Tracheal epithelial cell (primary cell): ENCODE measurements around the gene NDUFB4. TPM values are rescaled to one million over a fixed set of nuclear protein-coding genes. Genes with fewer than 3 reads are reported as not detected.

Source experiments
- total RNA-seq: library from RNA; depleted of rRNA; stranded (reverse); fragments of >200 nt; gene quantifications from 2 replicates; pipeline ENCODE4 v1.2.1, GENCODE V29; 2014

NDUFB4 gene
- total RNA-seq = 23.4 and 26.7 TPM in 2 replicates

GRCh38 chr3:120596116-120596852 lies at the start of gene NDUFB4:
NDUFB4 (plus strand) TSS chr3:120596336; CDS start chr3:120596360, 24 bp downstream.

Other genes starting within 250 kb of the NDUFB4 start
- 27.2 and 36.4 TPM in 2 replicates for gene LRRC58, start 247.0 kb upstream of the NDUFB4 start, total RNA-seq
- gene FSTL1, start 145.3 kb upstream of the NDUFB4 start, total RNA-seq = 47.3 and 286 TPM in 2 replicates
- 3.4 TPM in 1 of 2 replicates, not detected in the other for gene HGD, start 85.9 kb downstream of the NDUFB4 start, total RNA-seq
- 16.6 and 18.8 TPM in 2 replicates for gene RABL3, start 146.2 kb downstream of the NDUFB4 start, total RNA-seq
- 14.7 and 21.9 TPM in 2 replicates for gene GTF2E1, start 146.4 kb downstream of the NDUFB4 start, total RNA-seq